ENCODE data around the gene ELOVL7.

GRCh38 chr5:60814498-60814897 lies 29.6 kb downstream of the ELOVL7 start:
- TF ChIP-seq ESRRA (IDR thresholded peaks at IDR 0.05; ENCODE audit: low read length) (no peak), POLR2A (IDR thresholded peaks at IDR 0.05; ENCODE audit: low read depth, low read length) (no peak), EZH2 (IDR thresholded peaks at IDR 0.05; ENCODE audit: borderline replicate concordance, control insufficient read depth, low read depth, low read length) (no peak), HCFC1 (IDR thresholded peaks at IDR 0.05; ENCODE audit: low read length) (no peak), CUX1 (IDR thresholded peaks at IDR 0.05; ENCODE audit: insufficient replicate concordance, low read depth, low read length) (no peak), SIN3A (IDR thresholded peaks at IDR 0.05; ENCODE audit: low read depth, low read length) (no peak), YY1 (IDR thresholded peaks at IDR 0.05; ENCODE audit: low read depth, low read length) (no peak), USF2 (IDR thresholded peaks at IDR 0.05; ENCODE audit: borderline replicate concordance, low read depth, low read length) (no peak), CBFB (IDR thresholded peaks at IDR 0.05; ENCODE audit: low read depth) (no peak), ATF2 (IDR thresholded peaks at IDR 0.05; ENCODE audit: low read length) (no peak), STAT3 (IDR thresholded peaks at IDR 0.05; ENCODE audit: low read depth, low read length) (no peak)
